HTR-8/SVneo (cell line): ENCODE measurements around the gene TXLNB.
"Not testable (repeated sequence)": the region's sequence is repeated elsewhere in the genome, so short reads cannot be mapped to it uniquely, and the experiment has no call there.

ENCODE experiments used
- DNase-seq: peaks from one replicate; pipeline ENCODE4 v3.0.0; 2011; ENCODE audit warnings: low spot score, mixed read lengths; ENCODE audit not compliant: insufficient read length
- FAIRE-seq: peaks from 2 replicates; lab custom pipeline; 2011; peaks lifted over from hg19 to GRCh38; lab: Jason Lieb, UNC

Gene TXLNB

GRCh38 chr6:139313229-139313628 is 21.4 kb upstream of the TXLNB start:
- FAIRE-seq, result no peak
- DNase-seq, result no peak

- no peak for FAIRE-seq
Measured at GRCh38 chr6:139311831-139312230, 20.0 kb upstream of the TXLNB start.

GRCh38 chr6:139308936-139309603 is 17.3 kb upstream of the TXLNB start:
- FAIRE-seq (no peak), DNase-seq (no peak)

More at GRCh38 chr6:139311831-139312230, 20.0 kb upstream of the TXLNB start:
- no peak for DNase-seq

- no peak for DNase-seq
- FAIRE-seq, result no peak
Measured at GRCh38 chr6:139308286-139308916, 16.6 kb upstream of the TXLNB start.

GRCh38 chr6:139306291-139306981 is 14.6 kb upstream of the TXLNB start:
- DNase-seq, result no peak
- FAIRE-seq, result no peak

GRCh38 chr6:139303185-139303584 is 11.4 kb upstream of the TXLNB start:
- FAIRE-seq (no peak), DNase-seq (no peak)

- DNase-seq, result no peak
- no peak for FAIRE-seq
Measured at GRCh38 chr6:139297921-139298320, 6.1 kb upstream of the TXLNB start.

- FAIRE-seq, result no peak
- DNase-seq, result no peak
Measured at GRCh38 chr6:139296927-139297326, 5.1 kb upstream of the TXLNB start.

GRCh38 chr6:139295901-139296300 is 4.1 kb upstream of the TXLNB start:
- DNase-seq, result no peak
- FAIRE-seq, result no peak

- DNase-seq (no peak), FAIRE-seq (no peak)
Measured at GRCh38 chr6:139294090-139294489, 2.3 kb upstream of the TXLNB start.

- FAIRE-seq, result not testable (repeated sequence)
Measured at GRCh38 chr6:139293230-139293629, 1.4 kb upstream of the TXLNB start.

GRCh38 chr6:139290787-139291311 is 949 bp downstream of the TXLNB start:
- DNase-seq, result no peak
- no peak for FAIRE-seq

More at GRCh38 chr6:139293230-139293629, 1.4 kb upstream of the TXLNB start:
- not testable (repeated sequence) for DNase-seq

GRCh38 chr6:139289233-139289632 is 2.6 kb downstream of the TXLNB start:
- FAIRE-seq (no peak), DNase-seq (no peak)

- DNase-seq, result no peak
- FAIRE-seq, result no peak
Measured at GRCh38 chr6:139288496-139289040, 3.2 kb downstream of the TXLNB start.

- DNase-seq (no peak), FAIRE-seq (no peak)
Measured at GRCh38 chr6:139287868-139288267, 3.9 kb downstream of the TXLNB start.

GRCh38 chr6:139286438-139286837 is 5.4 kb downstream of the TXLNB start:
- FAIRE-seq, DNase-seq: not testable (repeated sequence)

- FAIRE-seq, result no peak
- DNase-seq, result no peak
Measured at GRCh38 chr6:139285590-139285989, 6.2 kb downstream of the TXLNB start.

- DNase-seq (no peak), FAIRE-seq (no peak)
Measured at GRCh38 chr6:139284789-139285188, 7.0 kb downstream of the TXLNB start.

GRCh38 chr6:139282684-139283083 is 9.1 kb downstream of the TXLNB start:
- DNase-seq (no peak), FAIRE-seq (no peak)

- DNase-seq (no peak), FAIRE-seq (no peak)
Measured at GRCh38 chr6:139278190-139278589, 13.6 kb downstream of the TXLNB start.

GRCh38 chr6:139277587-139277986 is 14.2 kb downstream of the TXLNB start:
- no peak for FAIRE-seq
- no peak for DNase-seq
